Measurements from ENCODE around the gene PLA2G15.

DNA sequence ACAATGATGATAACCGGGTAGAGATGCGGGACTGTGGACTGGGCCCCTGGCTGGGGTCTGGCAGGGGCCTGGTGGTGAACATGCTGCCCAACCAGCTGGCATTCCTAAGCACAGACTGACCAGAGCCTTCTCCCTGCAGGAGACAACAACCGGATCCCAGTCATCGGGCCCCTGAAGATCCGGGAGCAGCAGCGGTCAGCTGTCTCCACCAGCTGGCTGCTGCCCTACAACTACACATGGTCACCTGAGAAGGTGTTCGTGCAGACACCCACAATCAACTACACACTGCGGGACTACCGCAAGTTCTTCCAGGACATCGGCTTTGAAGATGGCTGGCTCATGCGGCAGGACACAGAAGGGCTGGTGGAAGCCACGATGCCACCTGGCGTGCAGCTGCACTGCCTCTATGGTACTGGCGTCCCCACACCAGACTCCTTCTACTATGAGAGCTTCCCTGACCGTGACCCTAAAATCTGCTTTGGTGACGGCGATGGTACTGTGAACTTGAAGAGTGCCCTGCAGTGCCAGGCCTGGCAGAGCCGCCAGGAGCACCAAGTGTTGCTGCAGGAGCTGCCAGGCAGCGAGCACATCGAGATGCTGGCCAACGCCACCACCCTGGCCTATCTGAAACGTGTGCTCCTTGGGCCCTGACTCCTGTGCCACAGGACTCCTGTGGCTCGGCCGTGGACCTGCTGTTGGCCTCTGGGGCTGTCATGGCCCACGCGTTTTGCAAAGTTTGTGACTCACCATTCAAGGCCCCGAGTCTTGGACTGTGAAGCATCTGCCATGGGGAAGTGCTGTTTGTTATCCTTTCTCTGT is 14.0 kb downstream of the PLA2G15 start:
- TF ChIP-seq, protein P1, sequence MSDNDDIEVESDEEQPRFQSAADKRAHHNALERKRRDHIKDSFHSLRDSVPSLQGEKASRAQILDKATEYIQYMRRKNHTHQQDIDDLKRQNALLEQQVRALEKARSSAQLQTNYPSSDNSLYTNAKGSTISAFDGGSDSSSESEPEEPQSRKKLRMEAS (CRISPR knock-in tag; IDR thresholded peaks at IDR 0.05) = no peak
- TF ChIP-seq, protein P2, sequence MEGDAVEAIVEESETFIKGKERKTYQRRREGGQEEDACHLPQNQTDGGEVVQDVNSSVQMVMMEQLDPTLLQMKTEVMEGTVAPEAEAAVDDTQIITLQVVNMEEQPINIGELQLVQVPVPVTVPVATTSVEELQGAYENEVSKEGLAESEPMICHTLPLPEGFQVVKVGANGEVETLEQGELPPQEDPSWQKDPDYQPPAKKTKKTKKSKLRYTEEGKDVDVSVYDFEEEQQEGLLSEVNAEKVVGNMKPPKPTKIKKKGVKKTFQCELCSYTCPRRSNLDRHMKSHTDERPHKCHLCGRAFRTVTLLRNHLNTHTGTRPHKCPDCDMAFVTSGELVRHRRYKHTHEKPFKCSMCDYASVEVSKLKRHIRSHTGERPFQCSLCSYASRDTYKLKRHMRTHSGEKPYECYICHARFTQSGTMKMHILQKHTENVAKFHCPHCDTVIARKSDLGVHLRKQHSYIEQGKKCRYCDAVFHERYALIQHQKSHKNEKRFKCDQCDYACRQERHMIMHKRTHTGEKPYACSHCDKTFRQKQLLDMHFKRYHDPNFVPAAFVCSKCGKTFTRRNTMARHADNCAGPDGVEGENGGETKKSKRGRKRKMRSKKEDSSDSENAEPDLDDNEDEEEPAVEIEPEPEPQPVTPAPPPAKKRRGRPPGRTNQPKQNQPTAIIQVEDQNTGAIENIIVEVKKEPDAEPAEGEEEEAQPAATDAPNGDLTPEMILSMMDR (IDR thresholded peaks at IDR 0.05) = no peak
- TF ChIP-seq, protein P3, sequence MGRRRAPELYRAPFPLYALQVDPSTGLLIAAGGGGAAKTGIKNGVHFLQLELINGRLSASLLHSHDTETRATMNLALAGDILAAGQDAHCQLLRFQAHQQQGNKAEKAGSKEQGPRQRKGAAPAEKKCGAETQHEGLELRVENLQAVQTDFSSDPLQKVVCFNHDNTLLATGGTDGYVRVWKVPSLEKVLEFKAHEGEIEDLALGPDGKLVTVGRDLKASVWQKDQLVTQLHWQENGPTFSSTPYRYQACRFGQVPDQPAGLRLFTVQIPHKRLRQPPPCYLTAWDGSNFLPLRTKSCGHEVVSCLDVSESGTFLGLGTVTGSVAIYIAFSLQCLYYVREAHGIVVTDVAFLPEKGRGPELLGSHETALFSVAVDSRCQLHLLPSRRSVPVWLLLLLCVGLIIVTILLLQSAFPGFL (CRISPR knock-in tag; IDR thresholded peaks at IDR 0.05; ENCODE audit: borderline replicate concordance) = no peak
- TF ChIP-seq, protein P4, sequence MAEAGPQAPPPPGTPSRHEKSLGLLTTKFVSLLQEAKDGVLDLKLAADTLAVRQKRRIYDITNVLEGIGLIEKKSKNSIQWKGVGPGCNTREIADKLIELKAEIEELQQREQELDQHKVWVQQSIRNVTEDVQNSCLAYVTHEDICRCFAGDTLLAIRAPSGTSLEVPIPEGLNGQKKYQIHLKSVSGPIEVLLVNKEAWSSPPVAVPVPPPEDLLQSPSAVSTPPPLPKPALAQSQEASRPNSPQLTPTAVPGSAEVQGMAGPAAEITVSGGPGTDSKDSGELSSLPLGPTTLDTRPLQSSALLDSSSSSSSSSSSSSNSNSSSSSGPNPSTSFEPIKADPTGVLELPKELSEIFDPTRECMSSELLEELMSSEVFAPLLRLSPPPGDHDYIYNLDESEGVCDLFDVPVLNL (CRISPR knock-in tag; IDR thresholded peaks at IDR 0.05; ENCODE audit: borderline replicate concordance, low read depth) = no peak
- TF ChIP-seq, protein P5, sequence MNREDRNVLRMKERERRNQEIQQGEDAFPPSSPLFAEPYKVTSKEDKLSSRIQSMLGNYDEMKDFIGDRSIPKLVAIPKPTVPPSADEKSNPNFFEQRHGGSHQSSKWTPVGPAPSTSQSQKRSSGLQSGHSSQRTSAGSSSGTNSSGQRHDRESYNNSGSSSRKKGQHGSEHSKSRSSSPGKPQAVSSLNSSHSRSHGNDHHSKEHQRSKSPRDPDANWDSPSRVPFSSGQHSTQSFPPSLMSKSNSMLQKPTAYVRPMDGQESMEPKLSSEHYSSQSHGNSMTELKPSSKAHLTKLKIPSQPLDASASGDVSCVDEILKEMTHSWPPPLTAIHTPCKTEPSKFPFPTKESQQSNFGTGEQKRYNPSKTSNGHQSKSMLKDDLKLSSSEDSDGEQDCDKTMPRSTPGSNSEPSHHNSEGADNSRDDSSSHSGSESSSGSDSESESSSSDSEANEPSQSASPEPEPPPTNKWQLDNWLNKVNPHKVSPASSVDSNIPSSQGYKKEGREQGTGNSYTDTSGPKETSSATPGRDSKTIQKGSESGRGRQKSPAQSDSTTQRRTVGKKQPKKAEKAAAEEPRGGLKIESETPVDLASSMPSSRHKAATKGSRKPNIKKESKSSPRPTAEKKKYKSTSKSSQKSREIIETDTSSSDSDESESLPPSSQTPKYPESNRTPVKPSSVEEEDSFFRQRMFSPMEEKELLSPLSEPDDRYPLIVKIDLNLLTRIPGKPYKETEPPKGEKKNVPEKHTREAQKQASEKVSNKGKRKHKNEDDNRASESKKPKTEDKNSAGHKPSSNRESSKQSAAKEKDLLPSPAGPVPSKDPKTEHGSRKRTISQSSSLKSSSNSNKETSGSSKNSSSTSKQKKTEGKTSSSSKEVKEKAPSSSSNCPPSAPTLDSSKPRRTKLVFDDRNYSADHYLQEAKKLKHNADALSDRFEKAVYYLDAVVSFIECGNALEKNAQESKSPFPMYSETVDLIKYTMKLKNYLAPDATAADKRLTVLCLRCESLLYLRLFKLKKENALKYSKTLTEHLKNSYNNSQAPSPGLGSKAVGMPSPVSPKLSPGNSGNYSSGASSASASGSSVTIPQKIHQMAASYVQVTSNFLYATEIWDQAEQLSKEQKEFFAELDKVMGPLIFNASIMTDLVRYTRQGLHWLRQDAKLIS (CRISPR knock-in tag; IDR thresholded peaks at IDR 0.05; ENCODE audit: borderline replicate concordance) = no peak
- TF ChIP-seq, protein P6, sequence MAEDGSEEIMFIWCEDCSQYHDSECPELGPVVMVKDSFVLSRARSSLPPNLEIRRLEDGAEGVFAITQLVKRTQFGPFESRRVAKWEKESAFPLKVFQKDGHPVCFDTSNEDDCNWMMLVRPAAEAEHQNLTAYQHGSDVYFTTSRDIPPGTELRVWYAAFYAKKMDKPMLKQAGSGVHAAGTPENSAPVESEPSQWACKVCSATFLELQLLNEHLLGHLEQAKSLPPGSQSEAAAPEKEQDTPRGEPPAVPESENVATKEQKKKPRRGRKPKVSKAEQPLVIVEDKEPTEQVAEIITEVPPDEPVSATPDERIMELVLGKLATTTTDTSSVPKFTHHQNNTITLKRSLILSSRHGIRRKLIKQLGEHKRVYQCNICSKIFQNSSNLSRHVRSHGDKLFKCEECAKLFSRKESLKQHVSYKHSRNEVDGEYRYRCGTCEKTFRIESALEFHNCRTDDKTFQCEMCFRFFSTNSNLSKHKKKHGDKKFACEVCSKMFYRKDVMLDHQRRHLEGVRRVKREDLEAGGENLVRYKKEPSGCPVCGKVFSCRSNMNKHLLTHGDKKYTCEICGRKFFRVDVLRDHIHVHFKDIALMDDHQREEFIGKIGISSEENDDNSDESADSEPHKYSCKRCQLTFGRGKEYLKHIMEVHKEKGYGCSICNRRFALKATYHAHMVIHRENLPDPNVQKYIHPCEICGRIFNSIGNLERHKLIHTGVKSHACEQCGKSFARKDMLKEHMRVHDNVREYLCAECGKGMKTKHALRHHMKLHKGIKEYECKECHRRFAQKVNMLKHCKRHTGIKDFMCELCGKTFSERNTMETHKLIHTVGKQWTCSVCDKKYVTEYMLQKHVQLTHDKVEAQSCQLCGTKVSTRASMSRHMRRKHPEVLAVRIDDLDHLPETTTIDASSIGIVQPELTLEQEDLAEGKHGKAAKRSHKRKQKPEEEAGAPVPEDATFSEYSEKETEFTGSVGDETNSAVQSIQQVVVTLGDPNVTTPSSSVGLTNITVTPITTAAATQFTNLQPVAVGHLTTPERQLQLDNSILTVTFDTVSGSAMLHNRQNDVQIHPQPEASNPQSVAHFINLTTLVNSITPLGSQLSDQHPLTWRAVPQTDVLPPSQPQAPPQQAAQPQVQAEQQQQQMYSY (CRISPR knock-in tag; IDR thresholded peaks at IDR 0.05) = no peak
- TF ChIP-seq MXD4 (CRISPR knock-in tag; IDR thresholded peaks at IDR 0.05; ENCODE audit: borderline replicate concordance) (no peak), JUN (CRISPR knock-in tag; IDR thresholded peaks at IDR 0.05) (no peak), ESRRA (CRISPR knock-in tag; IDR thresholded peaks at IDR 0.05; ENCODE audit: borderline replicate concordance) (no peak), NR3C1 (CRISPR knock-in tag; conservative IDR thresholded peaks at IDR 0.05; ENCODE audit: low read depth) (no peak)

Measured in WTC11 (cell line).